ENCODE measurements around the gene ATP5IF1.

Gene ATP5IF1

GRCh38 chr1:28267633-28268032 lies 31.7 kb downstream of the ATP5IF1 start:
- no peak for DNase-seq

GRCh38 chr1:28269529-28269928 lies 33.6 kb downstream of the ATP5IF1 start:
- no peak for DNase-seq

GRCh38 chr1:28272215-28272852 lies 36.4 kb downstream of the ATP5IF1 start:
- no peak for DNase-seq

GRCh38 chr1:28273216-28273860 lies 37.4 kb downstream of the ATP5IF1 start:
- DNase-seq: no peak

GRCh38 chr1:28278763-28279162 lies 42.8 kb downstream of the ATP5IF1 start:
- DNase-seq: no peak

GRCh38 chr1:28279721-28280120 lies 43.8 kb downstream of the ATP5IF1 start:
- DNase-seq: no peak

GRCh38 chr1:28280501-28280900 lies 44.6 kb downstream of the ATP5IF1 start:
- DNase-seq: peak in 1 of 3 donors; percentile 22

GRCh38 chr1:28280977-28281381 lies 45.1 kb downstream of the ATP5IF1 start:
- peak; percentile 23 to 55 (median 48) for DNase-seq

- DNase-seq: no peak
These were observed 45.9 kb downstream of the ATP5IF1 start for GRCh38 chr1:28281608-28282425.

- peak; percentile 64 to 76 (median 65) for DNase-seq
These were observed 46.8 kb downstream of the ATP5IF1 start for GRCh38 chr1:28282426-28283407.

- DNase-seq: no peak
These were observed 50.2 kb downstream of the ATP5IF1 start for GRCh38 chr1:28286111-28286510.
